ENCODE measurements around the gene HMGN4. TPM values are rescaled to one million over a fixed set of nuclear protein-coding genes. Genes with fewer than 3 reads are reported as not detected.

The HMGN4 gene
- total and polyA plus RNA-seq, 9 of the 15 experiments (the other 6 are each of a cell fraction or from before 2014, with no cell fraction given), result 35.4 to 134 (median 94.1) TPM

DNA sequence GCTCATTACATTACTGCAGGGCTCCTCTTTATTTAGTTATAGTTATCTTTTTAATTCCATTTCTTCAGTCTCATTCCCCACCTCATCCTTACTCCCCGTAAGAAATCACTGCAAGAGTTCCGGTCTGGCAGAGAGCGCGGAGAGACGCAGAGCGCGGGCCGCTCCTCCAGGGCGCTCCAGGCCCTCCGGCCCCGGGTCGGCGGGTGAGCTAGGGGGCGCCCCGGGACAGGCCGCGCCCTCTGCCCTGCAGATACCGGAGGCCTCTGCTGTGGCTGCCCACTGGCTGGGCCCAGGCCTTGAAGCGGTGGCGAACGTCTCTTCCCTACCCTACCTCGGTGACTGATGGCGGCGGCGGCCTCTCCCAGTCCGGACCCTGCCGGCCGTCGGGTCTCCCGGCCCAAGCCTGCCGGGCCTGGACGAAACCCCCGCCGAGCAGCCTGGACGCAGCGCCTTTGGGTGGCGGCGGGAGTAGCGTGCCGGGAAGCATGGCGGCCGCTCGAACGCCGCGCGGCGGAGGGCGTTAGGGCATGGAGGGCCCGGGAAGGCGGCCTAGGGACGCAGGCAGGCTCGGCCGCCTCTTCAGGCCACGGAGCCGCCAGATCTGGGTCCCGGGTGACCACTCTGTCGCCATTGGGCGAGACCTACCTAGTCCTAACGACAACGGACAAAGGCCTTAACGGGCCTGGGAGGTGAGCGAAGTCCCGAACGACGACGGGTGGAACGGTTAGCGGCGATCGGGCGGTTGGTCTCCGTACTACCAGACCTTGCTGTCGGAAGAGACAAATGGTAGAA, 16.4 kb upstream of the HMGN4 start (continued):
- TF ChIP-seq, protein P1, sequence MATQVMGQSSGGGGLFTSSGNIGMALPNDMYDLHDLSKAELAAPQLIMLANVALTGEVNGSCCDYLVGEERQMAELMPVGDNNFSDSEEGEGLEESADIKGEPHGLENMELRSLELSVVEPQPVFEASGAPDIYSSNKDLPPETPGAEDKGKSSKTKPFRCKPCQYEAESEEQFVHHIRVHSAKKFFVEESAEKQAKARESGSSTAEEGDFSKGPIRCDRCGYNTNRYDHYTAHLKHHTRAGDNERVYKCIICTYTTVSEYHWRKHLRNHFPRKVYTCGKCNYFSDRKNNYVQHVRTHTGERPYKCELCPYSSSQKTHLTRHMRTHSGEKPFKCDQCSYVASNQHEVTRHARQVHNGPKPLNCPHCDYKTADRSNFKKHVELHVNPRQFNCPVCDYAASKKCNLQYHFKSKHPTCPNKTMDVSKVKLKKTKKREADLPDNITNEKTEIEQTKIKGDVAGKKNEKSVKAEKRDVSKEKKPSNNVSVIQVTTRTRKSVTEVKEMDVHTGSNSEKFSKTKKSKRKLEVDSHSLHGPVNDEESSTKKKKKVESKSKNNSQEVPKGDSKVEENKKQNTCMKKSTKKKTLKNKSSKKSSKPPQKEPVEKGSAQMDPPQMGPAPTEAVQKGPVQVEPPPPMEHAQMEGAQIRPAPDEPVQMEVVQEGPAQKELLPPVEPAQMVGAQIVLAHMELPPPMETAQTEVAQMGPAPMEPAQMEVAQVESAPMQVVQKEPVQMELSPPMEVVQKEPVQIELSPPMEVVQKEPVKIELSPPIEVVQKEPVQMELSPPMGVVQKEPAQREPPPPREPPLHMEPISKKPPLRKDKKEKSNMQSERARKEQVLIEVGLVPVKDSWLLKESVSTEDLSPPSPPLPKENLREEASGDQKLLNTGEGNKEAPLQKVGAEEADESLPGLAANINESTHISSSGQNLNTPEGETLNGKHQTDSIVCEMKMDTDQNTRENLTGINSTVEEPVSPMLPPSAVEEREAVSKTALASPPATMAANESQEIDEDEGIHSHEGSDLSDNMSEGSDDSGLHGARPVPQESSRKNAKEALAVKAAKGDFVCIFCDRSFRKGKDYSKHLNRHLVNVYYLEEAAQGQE (IDR thresholded peaks at IDR 0.05; ENCODE audit: borderline replicate concordance), result peak; percentile 57; the same call in 1 of the 2 replicates
- TF ChIP-seq, protein P1 (CRISPR knock-in tag; IDR thresholded peaks at IDR 0.05; ENCODE audit: low read depth), result peak; percentile 74; the same call in 1 of the 2 replicates
- TF ChIP-seq ARID2 (IDR thresholded peaks at IDR 0.05) (no peak), CAMTA2 (CRISPR knock-in tag; conservative IDR thresholded peaks at IDR 0.05) (peak; percentile 78; the same call in 1 of the 2 replicates), MED1 (CRISPR knock-in tag; IDR thresholded peaks at IDR 0.05; ENCODE audit: borderline replicate concordance) (no peak), ZNF75A (CRISPR knock-in tag; IDR thresholded peaks at IDR 0.05) (peak; percentile 12; the same call in 1 of the 2 replicates), HDAC6 (IDR thresholded peaks at IDR 0.05; ENCODE audit: low read depth, low read length) (no peak), KAT2B (IDR thresholded peaks at IDR 0.05; ENCODE audit: low read depth, low read length) (peak; percentile 48), NCOA6 (IDR thresholded peaks at IDR 0.05) (peak; percentile 82), OTX1 (CRISPR knock-in tag; IDR thresholded peaks at IDR 0.05) (peak; percentile 62; the same call in 1 of the 2 replicates), ZSCAN29 (IDR thresholded peaks at IDR 0.05) (peak; percentile 48; the same call in 1 of the 2 replicates), NFE2 (IDR thresholded peaks at IDR 0.05; ENCODE audit: low read depth) (no peak; the same call in 1 of the 2 replicates), ZNF224 (CRISPR knock-in tag; IDR thresholded peaks at IDR 0.05) (peak; percentile 87), ERF (CRISPR knock-in tag; IDR thresholded peaks at IDR 0.05) (peak; percentile 81; the same call in 1 of the 2 replicates)
- TF ChIP-seq, protein P2, sequence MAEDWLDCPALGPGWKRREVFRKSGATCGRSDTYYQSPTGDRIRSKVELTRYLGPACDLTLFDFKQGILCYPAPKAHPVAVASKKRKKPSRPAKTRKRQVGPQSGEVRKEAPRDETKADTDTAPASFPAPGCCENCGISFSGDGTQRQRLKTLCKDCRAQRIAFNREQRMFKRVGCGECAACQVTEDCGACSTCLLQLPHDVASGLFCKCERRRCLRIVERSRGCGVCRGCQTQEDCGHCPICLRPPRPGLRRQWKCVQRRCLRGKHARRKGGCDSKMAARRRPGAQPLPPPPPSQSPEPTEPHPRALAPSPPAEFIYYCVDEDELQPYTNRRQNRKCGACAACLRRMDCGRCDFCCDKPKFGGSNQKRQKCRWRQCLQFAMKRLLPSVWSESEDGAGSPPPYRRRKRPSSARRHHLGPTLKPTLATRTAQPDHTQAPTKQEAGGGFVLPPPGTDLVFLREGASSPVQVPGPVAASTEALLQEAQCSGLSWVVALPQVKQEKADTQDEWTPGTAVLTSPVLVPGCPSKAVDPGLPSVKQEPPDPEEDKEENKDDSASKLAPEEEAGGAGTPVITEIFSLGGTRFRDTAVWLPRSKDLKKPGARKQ (CRISPR knock-in tag; IDR thresholded peaks at IDR 0.05), result no peak
- TF ChIP-seq, protein P3, sequence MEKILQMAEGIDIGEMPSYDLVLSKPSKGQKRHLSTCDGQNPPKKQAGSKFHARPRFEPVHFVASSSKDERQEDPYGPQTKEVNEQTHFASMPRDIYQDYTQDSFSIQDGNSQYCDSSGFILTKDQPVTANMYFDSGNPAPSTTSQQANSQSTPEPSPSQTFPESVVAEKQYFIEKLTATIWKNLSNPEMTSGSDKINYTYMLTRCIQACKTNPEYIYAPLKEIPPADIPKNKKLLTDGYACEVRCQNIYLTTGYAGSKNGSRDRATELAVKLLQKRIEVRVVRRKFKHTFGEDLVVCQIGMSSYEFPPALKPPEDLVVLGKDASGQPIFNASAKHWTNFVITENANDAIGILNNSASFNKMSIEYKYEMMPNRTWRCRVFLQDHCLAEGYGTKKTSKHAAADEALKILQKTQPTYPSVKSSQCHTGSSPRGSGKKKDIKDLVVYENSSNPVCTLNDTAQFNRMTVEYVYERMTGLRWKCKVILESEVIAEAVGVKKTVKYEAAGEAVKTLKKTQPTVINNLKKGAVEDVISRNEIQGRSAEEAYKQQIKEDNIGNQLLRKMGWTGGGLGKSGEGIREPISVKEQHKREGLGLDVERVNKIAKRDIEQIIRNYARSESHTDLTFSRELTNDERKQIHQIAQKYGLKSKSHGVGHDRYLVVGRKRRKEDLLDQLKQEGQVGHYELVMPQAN (IDR thresholded peaks at IDR 0.05; ENCODE audit: borderline replicate concordance), result no peak; the same call in 1 of the 2 replicates

Data from K562 (cell line).